Ishikawa (cell line): ENCODE data around the gene DENND4C.

Experiments
- CEBPB ChIP-seq: IDR thresholded peaks from 2 replicates; pipeline ENCODE4 v1.6.1; 2012
- CREB1 ChIP-seq: IDR thresholded peaks from 2 replicates; pipeline ENCODE4 v1.6.1; 2012; ENCODE audit warnings: low read depth
- EGR1 ChIP-seq: IDR thresholded peaks from 2 replicates; pipeline ENCODE4 v1.6.1; 2012
- EP300 ChIP-seq: IDR thresholded peaks from 2 replicates; pipeline ENCODE4 v1.6.1; 2012; ENCODE audit warnings: borderline replicate concordance
- FOXM1 ChIP-seq: IDR thresholded peaks from 2 replicates; pipeline ENCODE4 v1.6.1; 2012; ENCODE audit warnings: low read depth, borderline replicate concordance
- MAX ChIP-seq: IDR thresholded peaks from 2 replicates; pipeline ENCODE4 v1.6.1; 2012
- NFIC ChIP-seq: IDR thresholded peaks from 2 replicates; pipeline ENCODE4 v1.6.1; 2012
- RAD21 ChIP-seq: IDR thresholded peaks from 2 replicates; pipeline ENCODE4 v1.6.1; 2012; ENCODE audit warnings: low read depth
- REST ChIP-seq: IDR thresholded peaks from 2 replicates; pipeline ENCODE4 v1.6.1; 2012; ENCODE audit warnings: low read depth, mild to moderate bottlenecking
- TAF1 ChIP-seq: IDR thresholded peaks from 2 replicates; pipeline ENCODE4 v1.6.1; 2012; ENCODE audit warnings: low read depth, mild to moderate bottlenecking
- TCF12 ChIP-seq: IDR thresholded peaks from 2 replicates; pipeline ENCODE4 v1.6.1; 2012; ENCODE audit warnings: low read depth
- TEAD4 ChIP-seq: IDR thresholded peaks from 2 replicates; pipeline ENCODE4 v1.6.1; 2012
- USF1 ChIP-seq: IDR thresholded peaks from 2 replicates; pipeline ENCODE4 v1.6.1; 2012
- YY1 ChIP-seq: IDR thresholded peaks from 2 replicates; pipeline ENCODE4 v1.6.1; 2012; ENCODE audit warnings: low read depth
- ZBTB7A ChIP-seq: IDR thresholded peaks from 2 replicates; pipeline ENCODE4 v1.6.1; 2012; ENCODE audit warnings: low read depth

Gene DENND4C

GRCh38 chr9:19310246-19310645 is 79.8 kb downstream of the DENND4C start:
- TF ChIP-seq REST (no peak), EP300 (no peak), FOXM1 (no peak), MAX (no peak), NFIC (no peak), EGR1 (no peak), TAF1 (no peak), RAD21 (no peak), YY1 (no peak), USF1 (no peak)

GRCh38 chr9:19313573-19313972 is 83.1 kb downstream of the DENND4C start:
- TF ChIP-seq CEBPB (no peak), EP300 (no peak), MAX (no peak), TAF1 (no peak), EGR1 (no peak), NFIC (no peak), TCF12 (no peak), REST (no peak), RAD21 (no peak), CREB1 (no peak), ZBTB7A (no peak), USF1 (no peak), TEAD4 (no peak), FOXM1 (no peak), YY1 (no peak)

- no peak for TF ChIP-seq EP300
- TF ChIP-seq TAF1: no peak
- TF ChIP-seq RAD21: no peak
- TF ChIP-seq EGR1: no peak
- no peak for TF ChIP-seq TCF12
- TF ChIP-seq TEAD4: no peak
- TF ChIP-seq USF1: no peak
- TF ChIP-seq FOXM1: no peak
- TF ChIP-seq MAX: no peak
- no peak for TF ChIP-seq CREB1
- no peak for TF ChIP-seq CEBPB
- TF ChIP-seq NFIC: no peak
- no peak for TF ChIP-seq ZBTB7A
- TF ChIP-seq REST: no peak
- TF ChIP-seq YY1: no peak
These were observed 90.0 kb downstream of the DENND4C start for GRCh38 chr9:19320495-19320894.

GRCh38 chr9:19331877-19332276 is 101.4 kb downstream of the DENND4C start:
- no peak for TF ChIP-seq CREB1
- TF ChIP-seq RAD21: no peak
- no peak for TF ChIP-seq FOXM1
- TF ChIP-seq CEBPB: no peak
- TF ChIP-seq EP300: no peak
- TF ChIP-seq ZBTB7A: no peak
- TF ChIP-seq EGR1: no peak
- no peak for TF ChIP-seq TCF12
- no peak for TF ChIP-seq REST
- TF ChIP-seq USF1: no peak
- no peak for TF ChIP-seq TAF1
- TF ChIP-seq YY1: no peak
- no peak for TF ChIP-seq TEAD4
- TF ChIP-seq MAX: no peak
- TF ChIP-seq NFIC: no peak
